IMR-90 (cell line): ENCODE results near the gene AMELX. TPM values are rescaled to one million over a fixed set of nuclear protein-coding genes. Genes with fewer than 3 reads are reported as not detected.

Experiments
- ATAC-seq: fragments of 200-7000 bp; cut with Tn5 transposase; 2 replicates; pipeline ENCODE4 v1.9.1; 2020; ENCODE audit warnings: low read depth, mild to moderate bottlenecking, moderate library complexity
- BruUV-seq: library from RNA; stranded (reverse); fragments of 400-500 nt; replicated peaks from 2 replicates; lab custom pipeline; 2021; lab: Mats Ljungman, UMichigan
- CTCF ChIA-PET: fragments of 300-600 bp; formaldehyde crosslinking; extraction: SDS; loops from one replicate; lab custom pipeline; 2021; ENCODE audit warnings: antibody characterized with exemption; lab: Yijun Ruan, JAX
- POLR2A ChIA-PET: fragments of 300-600 bp; sonication (Branson Sonifier 250); formaldehyde crosslinking; loops from one replicate; lab custom pipeline; 2022; ENCODE audit warnings: antibody characterized with exemption; ENCODE audit not compliant: unreplicated experiment; lab: Charles Lee
- DNase-seq: peaks from one replicate; pipeline ENCODE4 v3.0.0; 2013
- H2AFZ ChIP-seq: replicated peaks from 2 replicates; pipeline ENCODE3; 2013; ENCODE audit warnings: low read length, mild to moderate bottlenecking; ENCODE audit not compliant: poor library complexity
- H2AK5ac ChIP-seq: 2 replicates; pipeline ENCODE4 v1.6.1; 2013; ENCODE audit warnings: low read depth, low read length, inconsistent platforms
- H2AK9ac ChIP-seq: replicated peaks from 2 replicates; pipeline ENCODE3; 2013; ENCODE audit warnings: mild to moderate bottlenecking, low read depth, low read length, moderate library complexity; ENCODE audit not compliant: poor library complexity
- H2BK120ac ChIP-seq: 2 replicates; pipeline ENCODE4 v1.6.1; 2013; ENCODE audit warnings: low read depth, low read length, inconsistent platforms
- H2BK15ac ChIP-seq: 3 replicates; pipeline ENCODE4 v1.6.1; 2013; ENCODE audit warnings: low read depth, low read length, inconsistent platforms
- H2BK20ac ChIP-seq: 2 replicates; pipeline ENCODE4 v1.6.1; 2013; ENCODE audit warnings: low read depth, mild to moderate bottlenecking, inconsistent platforms, low read length, moderate library complexity
- H2BK5ac ChIP-seq: 2 replicates; pipeline ENCODE4 v1.6.1; 2013; ENCODE audit warnings: mild to moderate bottlenecking, low read depth, low read length, inconsistent platforms; ENCODE audit not compliant: poor library complexity, severe bottlenecking
- H3K14ac ChIP-seq: replicated peaks from 2 replicates; pipeline ENCODE4 v1.6.1; 2013; ENCODE audit warnings: low read depth, low read length, inconsistent platforms
- H3K18ac ChIP-seq: 2 replicates; pipeline ENCODE4 v1.6.1; 2013; ENCODE audit warnings: low read depth, low read length, control low read depth
- H3K23ac ChIP-seq: 2 replicates; pipeline ENCODE4 v1.6.1; 2013; ENCODE audit warnings: low read depth, low read length, inconsistent platforms
- H3K27ac ChIP-seq: 2 replicates; pipeline ENCODE4 v1.5.1; 2013; ENCODE audit warnings: mild to moderate bottlenecking, control low read depth, low read length; ENCODE audit not compliant: insufficient read depth
- H3K27me3 ChIP-seq: 2 replicates; pipeline ENCODE4 v1.6.1; 2013; ENCODE audit warnings: low read length; ENCODE audit not compliant: control insufficient read depth, insufficient read depth
- H3K36me3 ChIP-seq: 2 replicates; pipeline ENCODE4 v1.6.1; 2013; ENCODE audit warnings: low read length, mixed read lengths; ENCODE audit not compliant: control insufficient read depth, insufficient read depth
- H3K4ac ChIP-seq: 2 replicates; pipeline ENCODE4 v1.6.1; 2013; ENCODE audit warnings: low read depth, low read length, inconsistent platforms
- H3K4me1 ChIP-seq: 2 replicates; pipeline ENCODE4 v1.6.1; 2013; ENCODE audit warnings: low read length, mixed read lengths; ENCODE audit not compliant: control insufficient read depth, insufficient read depth
- H3K4me2 ChIP-seq: 2 replicates; pipeline ENCODE4 v1.6.1; 2013; ENCODE audit warnings: low read depth, mild to moderate bottlenecking, control low read depth, low read length, moderate library complexity
- H3K4me3 ChIP-seq: 2 replicates; pipeline ENCODE4 v1.5.1; 2013; ENCODE audit warnings: low read depth, mild to moderate bottlenecking, control low read depth, low read length, moderate library complexity; ENCODE audit not compliant: insufficient read depth
- H3K56ac ChIP-seq: 2 replicates; pipeline ENCODE4 v1.6.1; 2013; ENCODE audit warnings: low read length, inconsistent platforms; ENCODE audit not compliant: insufficient read depth; ENCODE audit errors: extremely low read depth
- H3K79me1 ChIP-seq, 2 experiments: 2 replicates each; pipeline ENCODE4 v1.6.1; 2013; ENCODE audit warnings: low read length in 2 of 2, inconsistent platforms in 1 of 2, low read depth in 1 of 2
- H3K9ac ChIP-seq: 2 replicates; pipeline ENCODE4 v1.6.1; 2013; ENCODE audit warnings: low read depth, low read length, control low read depth
- H3K9me1 ChIP-seq: 2 replicates; pipeline ENCODE4 v1.6.1; 2013; ENCODE audit warnings: low read length, inconsistent platforms; ENCODE audit not compliant: insufficient read depth
- H3K9me3 ChIP-seq: 2 replicates; pipeline ENCODE4 v1.6.1; 2013; ENCODE audit warnings: low read length; ENCODE audit not compliant: control insufficient read depth, insufficient read depth
- H4K20me1 ChIP-seq: 2 replicates; pipeline ENCODE4 v1.6.1; 2013; ENCODE audit warnings: low read length, inconsistent platforms; ENCODE audit not compliant: insufficient read depth
- H4K5ac ChIP-seq: 2 replicates; pipeline ENCODE4 v1.6.1; 2013; ENCODE audit warnings: mild to moderate bottlenecking, low read depth, low read length, control low read depth
- H4K8ac ChIP-seq, 2 experiments: 2 replicates each; pipeline ENCODE4 v1.6.1; 2013; ENCODE audit warnings: low read depth in 2 of 2, low read length in 2 of 2, control low read depth in 1 of 2, inconsistent platforms in 1 of 2
- H4K91ac ChIP-seq: 2 replicates; pipeline ENCODE4 v1.6.1; 2013; ENCODE audit warnings: low read depth, low read length, inconsistent platforms; ENCODE audit not compliant: insufficient read depth
- BHLHE40 ChIP-seq: fragments of 150-350 bp; IDR thresholded peaks from 2 replicates; pipeline ENCODE4 v1.6.1; 2016; ENCODE audit warnings: mild to moderate bottlenecking, low read depth, low read length
- CEBPB ChIP-seq: IDR thresholded peaks from 2 replicates; pipeline ENCODE4 v1.6.1; 2012; ENCODE audit warnings: low read depth, low read length, improper control_type of control experiment
- CHD1 ChIP-seq: IDR thresholded peaks from 2 replicates; pipeline ENCODE4 v1.6.1; 2012; ENCODE audit warnings: low read depth, low read length, improper control_type of control experiment
- CTCF ChIP-seq: conservative IDR thresholded peaks from 2 replicates; pipeline ENCODE4 v1.5.1; 2012; ENCODE audit warnings: mild to moderate bottlenecking, low read depth, low read length, improper control_type of control experiment
- ELK1 ChIP-seq: fragments of 150-350 bp; IDR thresholded peaks from 2 replicates; pipeline ENCODE4 v1.6.1; 2016; ENCODE audit warnings: low read depth, mild to moderate bottlenecking, low read length, moderate library complexity, borderline replicate concordance
- FOS ChIP-seq: fragments of 150-350 bp; IDR thresholded peaks from 2 replicates; pipeline ENCODE4 v1.6.1; 2016; ENCODE audit warnings: low read depth, low read length
- MAFK ChIP-seq: IDR thresholded peaks from 2 replicates; pipeline ENCODE4 v1.6.1; 2012; ENCODE audit warnings: low read depth, low read length, improper control_type of control experiment
- MXI1 ChIP-seq: IDR thresholded peaks from 2 replicates; pipeline ENCODE4 v1.6.1; 2012; ENCODE audit warnings: low read depth, mild to moderate bottlenecking, low read length, moderate library complexity, borderline replicate concordance
- NFE2L2 ChIP-seq: fragments of 150-350 bp; IDR thresholded peaks from 2 replicates; pipeline ENCODE4 v1.6.1; 2016; ENCODE audit warnings: low read depth, mild to moderate bottlenecking, low read length
- POLR2A ChIP-seq: IDR thresholded peaks from 2 replicates; pipeline ENCODE4 v1.6.1; 2012; ENCODE audit warnings: mild to moderate bottlenecking, low read depth, low read length
- RAD21 ChIP-seq: IDR thresholded peaks from 2 replicates; pipeline ENCODE4 v1.6.1; 2012; ENCODE audit warnings: low read length, improper control_type of control experiment
- RCOR1 ChIP-seq: IDR thresholded peaks from 2 replicates; pipeline ENCODE4 v1.6.1; 2012; ENCODE audit warnings: mild to moderate bottlenecking, low read length, improper control_type of control experiment; ENCODE audit not compliant: insufficient replicate concordance
- RFX5 ChIP-seq: IDR thresholded peaks from 2 replicates; pipeline ENCODE4 v1.8.0; 2012; ENCODE audit warnings: low read depth, mild to moderate bottlenecking, low read length, moderate library complexity
- SMC3 ChIP-seq: fragments of 150-350 bp; IDR thresholded peaks from 2 replicates; pipeline ENCODE4 v1.6.1; 2016; ENCODE audit warnings: low read depth, mild to moderate bottlenecking, antibody characterized with exemption, low read length, moderate library complexity
- USF2 ChIP-seq: fragments of 150-350 bp; IDR thresholded peaks from 2 replicates; pipeline ENCODE4 v1.6.1; 2017; ENCODE audit warnings: mild to moderate bottlenecking, antibody characterized with exemption, low read length, low read depth
- WGBS, 2 experiments: methylation state at CpG; one replicate each; pipeline versions ENCODE4 v1.1.5 to v1.1.7; 2013; ENCODE audit warnings: missing lambda C conversion rate in 2 of 2; ENCODE audit not compliant: insufficient read length in 1 of 2; ENCODE audit errors: extremely low coverage in 2 of 2; 5-methylcytosine and 5-hydroxymethylcytosine counted together
- dilution Hi-C: fragments of 300-500 bp; cut with HindIII; formaldehyde crosslinking; loops from one replicate; pipeline ENCODE4 v1.14.3; 2018; ENCODE audit warnings: low sequenced_read_pairs; ENCODE audit not compliant: unreplicated experiment
- in situ Hi-C: fragments of 300-500 bp; cut with MboI; formaldehyde crosslinking; loops from 3 replicates; pipeline ENCODE4 v1.14.3; 2019; ENCODE audit warnings: low sequenced_read_pairs, inconsistent platforms, mixed read lengths
- intact Hi-C: fragments of 100-400 bp; cut with micrococcal nuclease; formaldehyde crosslinking; loops from 2 replicates; pipeline ENCODE4 v1.10.0; 2022
- polyA plus RNA-seq, 3 experiments: library from polyadenylated mRNA; depleted of rRNA; stranded (reverse); fragments of >200 nt; gene quantifications; 2 replicates each; pipeline ENCODE4 v1.2.3, GENCODE V29; 2012; ENCODE audit warnings: low replicate concordance in 1 of 3
- total RNA-seq: library from RNA; depleted of rRNA; stranded (reverse); fragments of >200 nt; gene quantifications from 2 replicates; pipeline ENCODE4 v1.2.3, GENCODE V29; 2012

Gene AMELX
- total and polyA plus RNA-seq, 2 of the 4 experiments (the other 2 are of a cell fraction): not detected

GRCh38 chrX:11267425-11267824 lies 25.8 kb upstream of the AMELX start:
- intact Hi-C loops (no loop called here), dilution Hi-C loops (no loop called here)
- POLR2A ChIA-PET: no interaction called here

More at GRCh38 chrX:11267425-11267824, 25.8 kb upstream of the AMELX start:
- H3K79me1 ChIP-seq: no peaks in the 10 kb centered on the region
- no TSS peak for BruUV-seq
- no peak overlapping the region for H3K56ac ChIP-seq
- H3K4me2 ChIP-seq: no peak overlapping the region
- H3K36me3 ChIP-seq: no peaks in the 10 kb centered on the region
- no peak overlapping the region for H4K8ac ChIP-seq
- ATAC-seq: no peak
- H4K91ac ChIP-seq: no peak overlapping the region
- H2BK120ac ChIP-seq: no peak overlapping the region
- no peak overlapping the region for H3K18ac ChIP-seq
- H2BK20ac ChIP-seq: no peak overlapping the region
- no peaks in the 10 kb centered on the region for H4K20me1 ChIP-seq
- H3K9ac ChIP-seq: no peak overlapping the region
- H3K9me1 ChIP-seq: no peaks in the 10 kb centered on the region
- WGBS, 2 experiments: no CpG with 5 or more reads among the region's 3 CpGs
- no peak overlapping the region for H3K14ac ChIP-seq
- H2AFZ ChIP-seq: no peak overlapping the region
- H3K27me3 ChIP-seq: no peaks in the 10 kb centered on the region
- no peak overlapping the region for H2AK5ac ChIP-seq
- no peak for DNase-seq
- H2BK15ac ChIP-seq: no peak overlapping the region
- CTCF ChIA-PET: no interaction called here
- no peak overlapping the region for H3K27ac ChIP-seq
- no peak overlapping the region for H2BK5ac ChIP-seq
- H3K9me3 ChIP-seq: no peaks in the 10 kb centered on the region
- no peak overlapping the region for H3K23ac ChIP-seq
- H3K4me1 ChIP-seq: no peaks in the 10 kb centered on the region; the same call in 1 of the 2 replicates
- no peak overlapping the region for H2AK9ac ChIP-seq
- no peak overlapping the region for H3K4ac ChIP-seq
- TF ChIP-seq USF2 (no peak), MAFK (no peak), NFE2L2 (no peak), POLR2A (no peak), BHLHE40 (no peak), RCOR1 (no peak), ELK1 (no peak), RAD21 (no peak), RFX5 (no peak), CTCF (no peak), FOS (no peak), CHD1 (no peak), CEBPB (no peak), SMC3 (no peak), MXI1 (no peak)
- H3K4me3 ChIP-seq: no peak overlapping the region
- in situ Hi-C loops: no loop called here
- H4K5ac ChIP-seq: no peak overlapping the region
